Upper lobe of right lung (tissue), 1 donor: ENCODE data around the gene ABI1. TPM values are rescaled to one million over a fixed set of nuclear protein-coding genes. Genes with fewer than 3 reads are reported as not detected.

Source experiments
- ATAC-seq: fragments of 200-7000 bp; cut with Tn5 transposase; one replicate; pipeline ENCODE4 v1.9.1; 2020; ENCODE audit warnings: mild to moderate bottlenecking, moderate library complexity
- DNase-seq: peaks from one replicate; pipeline ENCODE4 v3.0.0-alpha.2; 2020
- H3K27ac ChIP-seq: fragments of 200-600 bp; one replicate; pipeline ENCODE4 v1.8.0; 2022
- H3K27me3 ChIP-seq: fragments of 200-600 bp; one replicate; pipeline ENCODE4 v1.8.0; 2022; ENCODE audit warnings: mild to moderate bottlenecking
- H3K36me3 ChIP-seq: fragments of 200-600 bp; one replicate; pipeline ENCODE4 v1.8.0; 2022
- H3K4me1 ChIP-seq: fragments of 200-600 bp; one replicate; pipeline ENCODE4 v1.8.0; 2022
- H3K4me3 ChIP-seq: fragments of 200-600 bp; one replicate; pipeline ENCODE4 v1.8.0; 2022; ENCODE audit warnings: mild to moderate bottlenecking
- H3K9me3 ChIP-seq: fragments of 200-600 bp; one replicate; pipeline ENCODE4 v1.8.0; 2022
- CTCF ChIP-seq: fragments of 200-600 bp; IDR thresholded peaks from one replicate; pipeline ENCODE4 v1.8.0; 2022; ENCODE audit warnings: antibody characterized with exemption
- intact Hi-C: fragments of 100-400 bp; cut with DNase I; formaldehyde crosslinking; loops from one replicate; pipeline ENCODE4 v1.11.0; 2022
- total RNA-seq: library from RNA; stranded (reverse); fragmentation: NEBNext Ultra II Directional; extraction: Animal tissue kit (Norgen Biotek cat#: 25700); gene quantifications from one replicate; pipeline ENCODE4 v1.2.1, GENCODE V29; 2021
- donor health status: DM: no; HTN: yes; CAD: no; lungs with severe emphysema.

ABI1 gene
- total RNA-seq, 1 donor from 2014 or later = 52.4 TPM

GRCh38 chr10:26728957-26729356 lies 131.8 kb downstream of the ABI1 start:
- DNase-seq (no peak), ATAC-seq (no peak)
- Histone ChIP-seq H3K4me3 (no peak overlapping the region), H3K36me3 (peaks cover 22% of the 10 kb centered on the region), H3K4me1 (no peaks in the 10 kb centered on the region), H3K27ac (no peak overlapping the region), H3K9me3 (no peaks in the 10 kb centered on the region), H3K27me3 (no peaks in the 10 kb centered on the region)
- no peak for TF ChIP-seq CTCF
- intact Hi-C loops = loop anchor here (10.0 kb wide), 1 partner anchor 156 kb away; no protein-coding TSS in a partner anchor

- Histone ChIP-seq H3K27me3 (no peaks in the 10 kb centered on the region), H3K4me3 (no peak overlapping the region), H3K9me3 (no peaks in the 10 kb centered on the region), H3K4me1 (no peaks in the 10 kb centered on the region), H3K36me3 (peaks cover 25% of the 10 kb centered on the region), H3K27ac (no peak overlapping the region)
- TF ChIP-seq CTCF = no peak
- ATAC-seq (no peak), DNase-seq (no peak)
- intact Hi-C loops = loop anchor here (10.0 kb wide), 1 partner anchor 158 kb away; no protein-coding TSS in a partner anchor
Measured at GRCh38 chr10:26727005-26727404, 133.8 kb downstream of the ABI1 start.

GRCh38 chr10:26725837-26726727 lies 134.7 kb downstream of the ABI1 start:
- Histone ChIP-seq H3K9me3 (no peaks in the 10 kb centered on the region), H3K27me3 (no peaks in the 10 kb centered on the region), H3K36me3 (peaks cover 28% of the 10 kb centered on the region), H3K4me3 (no peak overlapping the region), H3K4me1 (no peaks in the 10 kb centered on the region), H3K27ac (no peak overlapping the region)
- intact Hi-C loops = loop anchor here (10.0 kb wide), 1 partner anchor 159 kb away; no protein-coding TSS in a partner anchor
- peak; percentile 89 for TF ChIP-seq CTCF
- ATAC-seq (peak; percentile 87), DNase-seq (peak; percentile 76)

GRCh38 chr10:26723016-26723415 lies 137.7 kb downstream of the ABI1 start:
- no peaks in the 10 kb centered on the region for H3K27me3 ChIP-seq
- no peak for ATAC-seq
- no peak overlapping the region for H3K27ac ChIP-seq
- no peak for DNase-seq
- H3K9me3 ChIP-seq = no peaks in the 10 kb centered on the region
- intact Hi-C loops = loop anchor here (10.0 kb wide), 1 partner anchor 162 kb away; no protein-coding TSS in a partner anchor
- no peak overlapping the region for H3K4me3 ChIP-seq
- H3K36me3 ChIP-seq = peaks cover 43% of the 10 kb centered on the region
- H3K4me1 ChIP-seq = no peaks in the 10 kb centered on the region
- TF ChIP-seq CTCF = no peak

- DNase-seq = no peak
- no peak for TF ChIP-seq CTCF
- Histone ChIP-seq H3K4me3 (no peak overlapping the region), H3K27me3 (no peaks in the 10 kb centered on the region), H3K4me1 (no peaks in the 10 kb centered on the region), H3K9me3 (no peaks in the 10 kb centered on the region), H3K27ac (no peak overlapping the region), H3K36me3 (peaks cover 42% of the 10 kb centered on the region)
- intact Hi-C loops = loop anchor here (10.0 kb wide), 1 partner anchor 163 kb away; no protein-coding TSS in a partner anchor
- peak; percentile 27 for ATAC-seq
Measured at GRCh38 chr10:26721561-26721960, 139.2 kb downstream of the ABI1 start.
